Tibial nerve (tissue), 4 donors: ENCODE measurements around the gene LYPD5. TPM values are rescaled to one million over a fixed set of nuclear protein-coding genes. Genes with fewer than 3 reads are reported as not detected.
"Not testable (repeated sequence)": the region's sequence is repeated elsewhere in the genome, so short reads cannot be mapped to it uniquely, and the experiment has no call there.

Experiments used
- DNase-seq, 2 donors: peaks; one replicate each; pipeline ENCODE4 v3.0.0-alpha.2; 2019; ENCODE audit warnings: low spot score in 2 of 2
- H3K27ac ChIP-seq, 4 donors: fragments of 200-600 bp; sonication (generic) in 3 of 4; one replicate each; pipeline ENCODE4 v1.5.1; 2017 to 2019; ENCODE audit warnings: mild to moderate bottlenecking in 1 of 4
- H3K27me3 ChIP-seq, 2 donors: fragments of 200-600 bp; sonication (generic) in 1 of 2; one replicate each; pipeline versions ENCODE4 v1.5.1 to v1.6.0; 2017 to 2019
- H3K36me3 ChIP-seq, 3 donors: fragments of 200-600 bp; sonication (generic); one replicate each; pipeline ENCODE4 v1.5.1; 2018 to 2019
- H3K4me1 ChIP-seq, 4 donors: fragments of 200-600 bp; sonication (generic) in 3 of 4; one replicate each; pipeline ENCODE4 v1.5.1; 2017 to 2019
- H3K4me3 ChIP-seq, 4 donors: fragments of 200-600 bp; sonication (generic) in 3 of 4; one replicate each; pipeline ENCODE4 v1.5.1; 2017 to 2019; ENCODE audit warnings: mild to moderate bottlenecking in 1 of 4, moderate library complexity in 1 of 4
- H3K9me3 ChIP-seq, 4 donors: fragments of 200-600 bp; sonication (generic) in 3 of 4; one replicate each; pipeline ENCODE4 v1.5.1; 2017 to 2019
- EP300 ChIP-seq, 2 donors: sonication (generic); formaldehyde crosslinking; IDR thresholded peaks; one replicate each; pipeline ENCODE4 v1.6.1; 2017; ENCODE audit warnings: antibody characterized with exemption in 2 of 2, mild to moderate bottlenecking in 1 of 2
- POLR2A ChIP-seq, 2 donors: fragments of 450-650 bp; IDR thresholded peaks; one replicate each; pipeline ENCODE4 v1.6.1; 2017; ENCODE audit warnings: antibody characterized with exemption in 2 of 2, mild to moderate bottlenecking in 2 of 2, moderate library complexity in 2 of 2
- WGBS, 2 donors: methylation state at CpG; one replicate each; pipeline ENCODE4 v1.1.5; 2018; 5-methylcytosine and 5-hydroxymethylcytosine counted together
- total RNA-seq, 4 donors: library from RNA; depleted of rRNA; stranded (reverse); fragments of >200 nt; gene quantifications; one replicate each; pipeline ENCODE4 v1.1.0, GENCODE V29; 2016
- TF ChIP-seq, protein P1 (sequence below), 5 experiments: fragments of 200-600 bp in 3 of 5; fragments of 450-650 bp in 2 of 5; sonication (generic) in 3 of 5; IDR thresholded peaks; one replicate each; pipeline ENCODE4 v1.5.1; 2016 to 2019; ENCODE audit warnings: antibody characterized with exemption in 5 of 5, mild to moderate bottlenecking in 3 of 5, moderate library complexity in 2 of 5

LYPD5 gene
- total RNA-seq, 4 donors from 2014 or later, result 0.39 to 2.1 (median 0.53) TPM

DNA sequence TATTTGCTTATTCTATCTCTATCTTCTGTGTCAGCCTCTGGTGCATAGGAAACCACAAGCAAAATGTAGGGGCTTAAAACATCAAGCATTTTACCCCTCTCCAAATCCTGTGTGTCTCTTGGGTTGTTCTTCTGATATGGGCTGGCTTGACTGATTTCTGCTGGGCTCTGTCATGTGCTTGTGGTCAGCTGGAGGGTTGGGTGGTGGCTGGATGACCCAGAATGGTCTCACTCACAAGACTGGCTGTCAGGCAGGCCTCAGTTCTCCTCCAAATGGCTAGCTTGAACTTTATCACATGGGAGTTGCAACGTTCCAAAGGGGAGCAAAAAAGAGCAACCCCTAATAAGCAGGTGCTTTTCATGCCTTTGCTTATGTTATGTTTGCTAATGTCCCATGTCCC is 9.6 kb upstream of the LYPD5 start:
- no peaks in the 10 kb centered on the region for H3K36me3 ChIP-seq
- H3K4me1 ChIP-seq, result no peaks in the 10 kb centered on the region
- H3K9me3 ChIP-seq, result no peaks in the 10 kb centered on the region
- DNase-seq, result no peak
- H3K27ac ChIP-seq, result no peak overlapping the region
- H3K4me3 ChIP-seq, result no peak overlapping the region
- 40 to 52% methylated on average over 1 of the region's 1 CpG for WGBS, 2 donors
- no peaks in the 10 kb centered on the region for H3K27me3 ChIP-seq
- TF ChIP-seq, protein P1, sequence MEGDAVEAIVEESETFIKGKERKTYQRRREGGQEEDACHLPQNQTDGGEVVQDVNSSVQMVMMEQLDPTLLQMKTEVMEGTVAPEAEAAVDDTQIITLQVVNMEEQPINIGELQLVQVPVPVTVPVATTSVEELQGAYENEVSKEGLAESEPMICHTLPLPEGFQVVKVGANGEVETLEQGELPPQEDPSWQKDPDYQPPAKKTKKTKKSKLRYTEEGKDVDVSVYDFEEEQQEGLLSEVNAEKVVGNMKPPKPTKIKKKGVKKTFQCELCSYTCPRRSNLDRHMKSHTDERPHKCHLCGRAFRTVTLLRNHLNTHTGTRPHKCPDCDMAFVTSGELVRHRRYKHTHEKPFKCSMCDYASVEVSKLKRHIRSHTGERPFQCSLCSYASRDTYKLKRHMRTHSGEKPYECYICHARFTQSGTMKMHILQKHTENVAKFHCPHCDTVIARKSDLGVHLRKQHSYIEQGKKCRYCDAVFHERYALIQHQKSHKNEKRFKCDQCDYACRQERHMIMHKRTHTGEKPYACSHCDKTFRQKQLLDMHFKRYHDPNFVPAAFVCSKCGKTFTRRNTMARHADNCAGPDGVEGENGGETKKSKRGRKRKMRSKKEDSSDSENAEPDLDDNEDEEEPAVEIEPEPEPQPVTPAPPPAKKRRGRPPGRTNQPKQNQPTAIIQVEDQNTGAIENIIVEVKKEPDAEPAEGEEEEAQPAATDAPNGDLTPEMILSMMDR (IDR thresholded peaks at IDR 0.05), result no peak
- TF ChIP-seq EP300 (IDR thresholded peaks at IDR 0.05) (no peak), POLR2A (IDR thresholded peaks at IDR 0.05) (no peak)

DNA sequence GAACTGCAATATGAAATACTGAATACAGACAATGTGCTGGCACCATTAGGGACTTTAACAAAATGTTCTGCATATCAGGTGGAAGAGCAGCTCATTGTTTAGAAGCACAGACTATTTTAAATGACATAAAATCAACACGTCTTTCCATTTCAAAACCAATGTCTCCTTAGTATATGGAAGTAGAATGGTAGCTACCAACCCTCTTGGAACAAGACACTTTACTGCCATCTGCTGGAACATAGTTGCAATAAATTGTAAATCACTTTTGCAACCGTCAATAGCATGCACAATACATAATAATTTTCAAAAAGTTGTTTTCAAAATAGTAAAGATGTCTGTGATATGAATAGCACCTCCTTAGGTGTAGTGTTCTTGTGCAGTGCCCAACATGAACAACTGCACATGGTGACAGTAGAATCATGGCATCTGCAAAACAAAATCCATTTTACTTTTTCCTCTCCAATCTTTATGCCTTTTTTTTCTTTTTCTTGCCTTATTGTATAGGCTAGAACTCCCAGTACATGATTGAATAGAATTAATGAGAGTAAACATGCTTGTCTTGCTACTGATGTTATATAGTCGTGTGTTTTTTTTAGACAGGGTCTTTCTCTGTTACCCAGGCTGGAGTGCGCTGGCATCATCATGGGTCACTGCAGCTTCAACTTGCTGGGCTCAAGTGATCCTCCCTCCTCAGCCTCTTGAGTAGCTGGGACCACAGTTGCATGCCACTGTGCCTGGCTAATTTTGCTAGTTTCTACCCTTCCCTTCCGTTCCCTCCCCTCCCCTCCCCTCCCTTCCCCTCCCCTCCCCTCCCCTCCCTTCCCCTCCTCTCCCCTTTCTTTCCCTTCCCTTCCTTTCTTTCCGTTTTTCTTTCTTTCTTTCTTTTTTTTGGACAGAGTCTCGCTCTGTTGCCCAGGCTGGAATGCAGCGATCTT is 7.8 kb upstream of the LYPD5 start:
- Histone ChIP-seq H3K4me3 (no peak overlapping the region), H3K4me1 (no peaks in the 10 kb centered on the region), H3K27ac (no peak overlapping the region), H3K27me3 (no peaks in the 10 kb centered on the region), H3K9me3 (no peaks in the 10 kb centered on the region), H3K36me3 (no peaks in the 10 kb centered on the region)
- DNase-seq, result no peak
- TF ChIP-seq, protein P1 (IDR thresholded peaks at IDR 0.05), result peak; percentile 28 to 51 (median 38)
- no peak for TF ChIP-seq EP300 (IDR thresholded peaks at IDR 0.05)
- 32 to 40% methylated on average over 8 of the region's 8 CpGs for WGBS, 2 donors

GRCh38 chr19:43807651-43808050 is 5.4 kb upstream of the LYPD5 start:
- no peak for DNase-seq
- no peaks in the 10 kb centered on the region for H3K36me3 ChIP-seq
- H3K27me3 ChIP-seq, result no peaks in the 10 kb centered on the region
- H3K27ac ChIP-seq, result no peak overlapping the region
- no peak overlapping the region for H3K4me3 ChIP-seq
- no peaks in the 10 kb centered on the region for H3K9me3 ChIP-seq
- H3K4me1 ChIP-seq, result no peaks in the 10 kb centered on the region
- TF ChIP-seq EP300 (IDR thresholded peaks at IDR 0.05) (no peak), POLR2A (IDR thresholded peaks at IDR 0.05) (no peak)
- TF ChIP-seq, protein P1 (IDR thresholded peaks at IDR 0.05), result no peak

DNA sequence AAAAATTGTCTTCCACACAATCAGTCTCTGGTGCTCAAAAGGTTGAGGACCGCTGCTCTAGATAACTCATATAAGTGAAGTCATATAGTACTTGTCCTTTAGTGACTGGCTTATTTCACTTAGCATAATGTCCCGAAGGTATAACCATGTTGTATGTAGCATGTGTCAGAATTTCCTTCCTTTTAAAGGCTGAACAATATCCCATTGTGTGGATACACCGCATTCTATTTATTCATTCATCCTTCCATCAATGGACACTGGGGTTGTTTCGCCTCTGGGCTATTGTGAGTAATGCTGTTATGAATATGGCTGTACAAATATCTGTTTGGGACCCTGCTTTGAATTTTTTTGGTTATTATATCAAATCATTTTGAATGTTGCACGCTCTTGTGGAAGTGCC is 4.6 kb upstream of the LYPD5 start:
- Histone ChIP-seq H3K27me3 (peaks cover 0 to 4% of the 10 kb centered on the region in 2 donors), H3K9me3 (no peaks in the 10 kb centered on the region), H3K4me1 (no peaks in the 10 kb centered on the region), H3K4me3 (no peak overlapping the region), H3K36me3 (no peaks in the 10 kb centered on the region), H3K27ac (no peak overlapping the region)
- WGBS, 2 donors, result 34 to 44% methylated on average over 5 of the region's 5 CpGs
- TF ChIP-seq EP300 (IDR thresholded peaks at IDR 0.05) (no peak), POLR2A (IDR thresholded peaks at IDR 0.05) (no peak)
- TF ChIP-seq, protein P1 (IDR thresholded peaks at IDR 0.05), result no peak
- no peak for DNase-seq

- H3K36me3 ChIP-seq, result not testable (repeated sequence)
- WGBS, 2 donors, result 75 to 83% methylated on average over 7 of the region's 7 CpGs
These were observed 4.2 kb upstream of the LYPD5 start for GRCh38 chr19:43806401-43806800.

More at GRCh38 chr19:43806401-43806800, 4.2 kb upstream of the LYPD5 start:
- not testable (repeated sequence) for H3K9me3 ChIP-seq, DNase-seq, H3K27me3 ChIP-seq, H3K4me1 ChIP-seq, H3K4me3 ChIP-seq, H3K27ac ChIP-seq
